ENCODE results near the gene SLC29A4. TPM values are rescaled to one million over a fixed set of nuclear protein-coding genes. Genes with fewer than 3 reads are reported as not detected.

SLC29A4 gene
- total and polyA plus RNA-seq, 2 of the 8 experiments (the other 6 are each of a cell fraction or from before 2014, with no cell fraction given) = 6.9 to 15.1 TPM

DNA sequence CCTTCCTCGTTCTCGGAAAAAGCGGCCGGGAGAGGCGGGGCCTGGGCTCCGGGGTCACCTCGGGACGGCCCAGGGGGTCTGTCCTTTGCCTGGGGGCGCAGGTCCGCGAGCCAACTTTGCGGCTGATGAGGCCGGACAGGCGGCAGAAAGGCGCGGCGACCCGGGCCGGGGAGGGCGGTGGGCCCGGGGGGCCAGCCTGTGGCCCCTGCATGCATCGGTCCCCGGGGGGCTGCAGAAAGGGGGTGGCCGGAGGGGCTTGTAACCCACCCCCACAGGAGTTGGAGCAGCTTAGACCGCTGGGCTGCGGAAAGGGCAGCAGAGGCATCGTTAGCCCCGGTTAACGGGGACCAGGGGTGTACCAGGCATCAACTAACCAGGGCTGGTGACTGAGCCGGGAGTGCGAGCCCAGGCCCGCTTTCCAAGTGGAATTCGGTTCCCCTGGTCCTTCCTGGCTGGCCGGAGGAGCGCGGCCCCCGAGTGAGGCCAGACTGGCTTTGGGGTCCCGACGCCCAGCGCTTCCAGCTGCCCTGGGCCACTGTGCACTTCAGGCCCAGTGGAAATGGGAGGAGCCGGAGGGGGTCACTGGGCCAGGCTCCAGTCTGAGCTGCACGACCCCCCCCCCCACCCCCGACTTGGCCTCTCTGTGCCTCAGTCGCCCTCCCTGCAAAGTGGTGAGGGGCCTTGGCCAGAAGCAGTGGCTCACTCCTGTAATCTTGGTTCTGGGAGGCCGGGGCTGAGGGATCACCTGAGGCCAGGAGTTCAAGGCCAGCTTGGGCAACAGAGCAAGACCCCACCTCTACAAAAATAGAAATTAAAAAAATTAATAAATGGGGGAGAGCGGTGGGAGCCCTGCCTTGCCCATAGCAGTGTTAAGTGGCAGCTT is 919 bp downstream of the SLC29A4 start:
- H2BK20ac ChIP-seq (ENCODE audit: low read length) = no peak overlapping the region
- FAIRE-seq = no peak
- peak overlapping the region; percentile 40 to 72 (median 44) for H3K4me3 ChIP-seq (ENCODE audit: extremely low read depth in 1 of 4, insufficient read depth in 2 of 4, low read depth in 3 of 4, low read length in 4 of 4)
- no peak overlapping the region for H3K23ac ChIP-seq (ENCODE audit: insufficient read length)
- peaks cover 0 to 1% of the 10 kb centered on the region in 2 experiments for H4K20me1 ChIP-seq (replicated peaks in 1 of 2; ENCODE audit: control insufficient read depth in 1 of 2, insufficient read depth in 2 of 2, low read length in 2 of 2)
- no peak overlapping the region for H3K14ac ChIP-seq (ENCODE audit: insufficient read length)
- H4K5ac ChIP-seq (ENCODE audit: insufficient read length, low read depth, low read length) = no peak overlapping the region
- no peak overlapping the region for H3K9ac ChIP-seq (replicated peaks in 1 of 4; ENCODE audit: extremely low read depth in 1 of 4, low read depth in 3 of 4, low read length in 3 of 4)
- no peaks in the 10 kb centered on the region for H3K79me2 ChIP-seq (ENCODE audit: control insufficient read depth in 1 of 2, insufficient read depth in 2 of 2, low read length in 2 of 2)
- H2AK5ac ChIP-seq (ENCODE audit: low read depth, low read length) = no peak overlapping the region
- H3K9me3 ChIP-seq (ENCODE audit: insufficient read depth in 2 of 2, low read depth in 1 of 2, low read length in 1 of 2) = no peaks in the 10 kb centered on the region
- ChIA-PET POLR2A (ENCODE audit: partially characterized antibody) (interaction anchor here (1.1 kb wide), 1 partner anchor 43 kb away, joined by 3 read pairs; no protein-coding TSS in a partner anchor), CTCF (ENCODE audit: partially characterized antibody) (interaction anchor here (0.8 to 2.6 kb wide), 6 partner anchors 13 to 184 kb away, joined by 3 to 16 read pairs (median 4); no protein-coding TSS in a partner anchor)
- H4K8ac ChIP-seq (ENCODE audit: extremely low read depth, insufficient read depth, low read length) = no peak overlapping the region
- H2BK5ac ChIP-seq (ENCODE audit: low read depth, low read length) = no peak overlapping the region
- H2BK15ac ChIP-seq (ENCODE audit: low read length) = no peak overlapping the region
- no peak overlapping the region for H3K18ac ChIP-seq (ENCODE audit: extremely low read depth, low read length)
- H2BK120ac ChIP-seq (replicated peaks; ENCODE audit: low read depth, low read length) = no peak overlapping the region
- peaks cover 0 to 3% (median 3%) of the 10 kb centered on the region in 4 experiments; a peak in 5 of 7 replicates for H3K4me1 ChIP-seq (replicated peaks in 1 of 4; ENCODE audit: control insufficient read depth in 3 of 4, insufficient read depth in 4 of 4, low read length in 3 of 4)
- no peaks in the 10 kb centered on the region for H3K79me1 ChIP-seq (ENCODE audit: low read depth, low read length)
- H4K91ac ChIP-seq (replicated peaks; ENCODE audit: insufficient read length, low read length) = no peak overlapping the region
- TF ChIP-seq KDM4A (IDR thresholded peaks at IDR 0.05; ENCODE audit: low read depth, low read length, severe bottlenecking) (peak; percentile 36), SIX5 (IDR thresholded peaks at IDR 0.05; ENCODE audit: low read depth, low read length) (no peak), EZH2 (IDR thresholded peaks at IDR 0.05; ENCODE audit: low read depth, low read length, severe bottlenecking) (peak; percentile 28)
- H3K23me2 ChIP-seq (ENCODE audit: low read depth, low read length) = peaks cover 5% of the 10 kb centered on the region; the same call in 1 of the 2 replicates
- H3K4ac ChIP-seq (replicated peaks; ENCODE audit: insufficient read length, low read depth, low read length) = no peak overlapping the region
- DNase-seq (ENCODE audit: low read depth in 1 of 2, low spot score in 2 of 2) = no peak
- H3K27me3 ChIP-seq (replicated peaks in 1 of 4; ENCODE audit: control insufficient read depth in 3 of 4, extremely low read depth in 1 of 4, insufficient read depth in 3 of 4, low read length in 3 of 4) = peaks cover 0 to 16% (median 11%) of the 10 kb centered on the region in 4 experiments; a peak in 6 of 7 replicates
- H3K4me2 ChIP-seq (ENCODE audit: insufficient read depth in 1 of 2, low read depth in 2 of 2, low read length in 2 of 2) = peak overlapping the region; percentile 36 to 73; a peak in 3 of 4 replicates
- H2BK12ac ChIP-seq (ENCODE audit: low read depth, low read length) = no peak overlapping the region
- H2AFZ ChIP-seq (ENCODE audit: low read length) = no peak overlapping the region
- peaks cover 0 to 1% (median 0%) of the 10 kb centered on the region in 4 experiments; a peak in 2 of 8 replicates for H3K36me3 ChIP-seq (ENCODE audit: control insufficient read depth in 2 of 4, insufficient read depth in 4 of 4, low read length in 3 of 4)
- H3K27ac ChIP-seq (ENCODE audit: low read depth, low read length) = no peak overlapping the region
- WGBS, 2 experiments (ENCODE audit: extremely low coverage in 1 of 2, insufficient coverage in 1 of 2, insufficient read length in 1 of 2, insufficient replicate concordance in 2 of 2, low coverage in 1 of 2, low lambda C conversion rate in 2 of 2, missing lambda C conversion rate in 1 of 2) = 13% methylated on average over 12 of the region's 46 CpGs; no CpG with 5 or more reads in 1 of the 2 experiments
- no peak overlapping the region for H3K56ac ChIP-seq (replicated peaks; ENCODE audit: insufficient read length, low read depth, low read length)
